Osteocyte (in vitro differentiated cells): ENCODE measurements around the gene MBD3L2B. TPM values are rescaled to one million over a fixed set of nuclear protein-coding genes. Genes with fewer than 3 reads are reported as not detected.
A peak's percentile ranks its signal among the peaks of the same experiment; 100 is the strongest.
"Not testable (repeated sequence)": the region's sequence is repeated elsewhere in the genome, so short reads cannot be mapped to it uniquely, and the experiment has no call there.

Source experiments
- DNase-seq: peaks from one replicate; pipeline ENCODE4 v3.0.0; 2021; ENCODE audit warnings: mixed read lengths; ENCODE audit not compliant: unreplicated experiment; ENCODE audit errors: extremely low spot score
- H3K27ac Mint-ChIP-seq: one replicate; pipeline ENCODE4 v1.8.0; 2021; ENCODE audit warnings: mild to moderate bottlenecking, mixed read lengths; ENCODE audit not compliant: unreplicated experiment
- H3K27me3 Mint-ChIP-seq: one replicate; pipeline ENCODE4 v1.8.0; 2021; ENCODE audit warnings: mixed read lengths; ENCODE audit not compliant: unreplicated experiment
- H3K36me3 Mint-ChIP-seq: one replicate; pipeline ENCODE4 v1.8.0; 2021; ENCODE audit warnings: mixed read lengths; ENCODE audit not compliant: unreplicated experiment
- H3K4me1 Mint-ChIP-seq: one replicate; pipeline ENCODE4 v1.8.0; 2021; ENCODE audit warnings: mixed read lengths; ENCODE audit not compliant: unreplicated experiment
- H3K4me3 Mint-ChIP-seq: one replicate; pipeline ENCODE4 v1.8.0; 2021; ENCODE audit warnings: mild to moderate bottlenecking, moderate library complexity, mixed read lengths; ENCODE audit not compliant: unreplicated experiment
- H3K9me3 Mint-ChIP-seq: one replicate; pipeline ENCODE4 v1.8.0; 2021; ENCODE audit warnings: mixed read lengths; ENCODE audit not compliant: unreplicated experiment
- CTCF ChIP-seq: fragments of 200-600 bp; sonication (generic); IDR thresholded peaks from 2 replicates; pipeline ENCODE4 v1.5.0; 2021; ENCODE audit warnings: antibody characterized with exemption, mild to moderate bottlenecking, moderate library complexity
- total RNA-seq: library from RNA; stranded (reverse); gene quantifications from 2 replicates; pipeline ENCODE4 v1.2.1, GENCODE V29; 2021

The MBD3L2B gene
- total RNA-seq, 1 donor from 2014 or later: not detected

GRCh38 chr19:7051421-7051820 lies 30.2 kb upstream of the MBD3L2B start:
- H3K27ac Mint-ChIP-seq, H3K4me3 Mint-ChIP-seq, H3K4me1 Mint-ChIP-seq, H3K9me3 Mint-ChIP-seq, DNase-seq, H3K27me3 Mint-ChIP-seq, H3K36me3 Mint-ChIP-seq: not testable (repeated sequence)

GRCh38 chr19:7049021-7049420 lies 27.8 kb upstream of the MBD3L2B start, which contains the start of gene MBD3L2:
Gene MBD3L2 (plus strand): TSS chr19:7049321. CDS start chr19:7049374, 53 bp downstream.
- not testable (repeated sequence) for H3K36me3 Mint-ChIP-seq, DNase-seq, H3K9me3 Mint-ChIP-seq, H3K27me3 Mint-ChIP-seq, H3K4me3 Mint-ChIP-seq, H3K27ac Mint-ChIP-seq, H3K4me1 Mint-ChIP-seq

GRCh38 chr19:7041563-7041962 lies 20.3 kb upstream of the MBD3L2B start:
- not testable (repeated sequence) for DNase-seq, H3K4me3 Mint-ChIP-seq, H3K36me3 Mint-ChIP-seq, H3K9me3 Mint-ChIP-seq, H3K27ac Mint-ChIP-seq, H3K4me1 Mint-ChIP-seq, H3K27me3 Mint-ChIP-seq

GRCh38 chr19:7040079-7040478 lies 18.8 kb upstream of the MBD3L2B start, which contains the start of gene MBD3L4:
Gene MBD3L4 (minus strand): TSS chr19:7040179. CDS start chr19:7040144, 35 bp downstream.
- not testable (repeated sequence) for H3K4me3 Mint-ChIP-seq, DNase-seq, H3K27ac Mint-ChIP-seq, H3K36me3 Mint-ChIP-seq, H3K27me3 Mint-ChIP-seq, H3K9me3 Mint-ChIP-seq, H3K4me1 Mint-ChIP-seq

- not testable (repeated sequence) for H3K27ac Mint-ChIP-seq, H3K27me3 Mint-ChIP-seq, H3K9me3 Mint-ChIP-seq, DNase-seq, H3K4me3 Mint-ChIP-seq, H3K36me3 Mint-ChIP-seq, H3K4me1 Mint-ChIP-seq
Observed at GRCh38 chr19:7030278-7030677, 9.0 kb upstream of the MBD3L2B start, which contains the start of gene MBD3L5. Gene MBD3L5 (plus strand): TSS chr19:7030578. CDS start chr19:7030612, 34 bp downstream.

GRCh38 chr19:7028790-7029189 lies 7.6 kb upstream of the MBD3L2B start:
- H3K27me3 Mint-ChIP-seq: not testable (repeated sequence)

GRCh38 chr19:7018828-7019227 lies 2.4 kb downstream of the MBD3L2B start:
- TF ChIP-seq CTCF: no peak
- Mint-ChIP-seq H3K4me3 (no peak overlapping the region), H3K9me3 (no peaks in the 10 kb centered on the region), H3K4me1 (no peaks in the 10 kb centered on the region), H3K36me3 (no peaks in the 10 kb centered on the region), H3K27ac (no peak overlapping the region), H3K27me3 (no peaks in the 10 kb centered on the region)
- DNase-seq: peak; percentile 63

More at GRCh38 chr19:7028790-7029189, 7.6 kb upstream of the MBD3L2B start:
- not testable (repeated sequence) for H3K4me3 Mint-ChIP-seq, H3K9me3 Mint-ChIP-seq, DNase-seq, H3K4me1 Mint-ChIP-seq, H3K36me3 Mint-ChIP-seq, H3K27ac Mint-ChIP-seq

GRCh38 chr19:7013678-7014077 lies 7.6 kb downstream of the MBD3L2B start:
- no peak overlapping the region for H3K4me3 Mint-ChIP-seq
- H3K27ac Mint-ChIP-seq: no peak overlapping the region
- no peaks in the 10 kb centered on the region for H3K4me1 Mint-ChIP-seq
- no peaks in the 10 kb centered on the region for H3K27me3 Mint-ChIP-seq
- H3K9me3 Mint-ChIP-seq: peaks cover 9% of the 10 kb centered on the region
- peak; percentile 53 for DNase-seq
- no peaks in the 10 kb centered on the region for H3K36me3 Mint-ChIP-seq
- no peak for TF ChIP-seq CTCF
